ENCODE results near the gene TMPRSS3. TPM values are rescaled to one million over a fixed set of nuclear protein-coding genes. Genes with fewer than 3 reads are reported as not detected.

The TMPRSS3 gene
- total RNA-seq, 2 donors from 2014 or later: 12.5 to 12.7 TPM

DNA sequence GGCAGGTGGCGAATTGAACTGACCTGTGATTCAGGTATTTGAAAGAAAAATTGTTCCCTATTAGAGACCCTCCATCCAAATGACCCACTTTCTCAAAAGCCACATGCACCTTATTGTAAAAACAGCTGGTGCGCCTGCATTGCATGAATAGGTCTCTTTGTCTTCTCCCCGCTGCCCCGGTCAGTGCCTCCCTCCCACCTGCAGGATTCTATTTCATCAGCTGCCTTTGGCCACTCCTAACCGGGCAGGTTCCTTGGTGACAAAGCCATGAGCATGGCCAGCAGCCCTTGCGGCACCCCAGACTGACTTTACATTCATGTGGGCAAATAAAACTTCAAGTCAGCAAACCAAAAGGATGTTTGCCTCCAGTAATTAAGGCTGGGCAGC is 6.4 kb downstream of the TMPRSS3 start:
- DNase-seq (peak; percentile 54 to 81 (median 72)), ATAC-seq (peak; percentile 84)
- intact Hi-C loops (cut with DNase I): no loop called here
- 33 to 53% methylated on average over 6 of the region's 6 CpGs for WGBS, 2 donors
- TF ChIP-seq POLR2A (IDR thresholded peaks at IDR 0.05): no peak
- TF ChIP-seq, protein P1, sequence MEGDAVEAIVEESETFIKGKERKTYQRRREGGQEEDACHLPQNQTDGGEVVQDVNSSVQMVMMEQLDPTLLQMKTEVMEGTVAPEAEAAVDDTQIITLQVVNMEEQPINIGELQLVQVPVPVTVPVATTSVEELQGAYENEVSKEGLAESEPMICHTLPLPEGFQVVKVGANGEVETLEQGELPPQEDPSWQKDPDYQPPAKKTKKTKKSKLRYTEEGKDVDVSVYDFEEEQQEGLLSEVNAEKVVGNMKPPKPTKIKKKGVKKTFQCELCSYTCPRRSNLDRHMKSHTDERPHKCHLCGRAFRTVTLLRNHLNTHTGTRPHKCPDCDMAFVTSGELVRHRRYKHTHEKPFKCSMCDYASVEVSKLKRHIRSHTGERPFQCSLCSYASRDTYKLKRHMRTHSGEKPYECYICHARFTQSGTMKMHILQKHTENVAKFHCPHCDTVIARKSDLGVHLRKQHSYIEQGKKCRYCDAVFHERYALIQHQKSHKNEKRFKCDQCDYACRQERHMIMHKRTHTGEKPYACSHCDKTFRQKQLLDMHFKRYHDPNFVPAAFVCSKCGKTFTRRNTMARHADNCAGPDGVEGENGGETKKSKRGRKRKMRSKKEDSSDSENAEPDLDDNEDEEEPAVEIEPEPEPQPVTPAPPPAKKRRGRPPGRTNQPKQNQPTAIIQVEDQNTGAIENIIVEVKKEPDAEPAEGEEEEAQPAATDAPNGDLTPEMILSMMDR (IDR thresholded peaks at IDR 0.05): peak in 3 of 7 experiments; percentile 11 to 18 (median 12)
- H3K4me3 ChIP-seq: no peak overlapping the region
- H3K36me3 ChIP-seq (replicated peaks in 1 of 2; ENCODE audit: insufficient read depth in 1 of 2, low read depth in 2 of 2): no peaks in the 10 kb centered on the region
- no peaks in the 10 kb centered on the region for H3K27me3 ChIP-seq
- peaks cover 15% of the 10 kb centered on the region for H3K4me1 ChIP-seq
- H3K9me3 ChIP-seq: no peaks in the 10 kb centered on the region
- peak overlapping the region; percentile 80 to 89 (median 86) for H3K27ac ChIP-seq

DNA sequence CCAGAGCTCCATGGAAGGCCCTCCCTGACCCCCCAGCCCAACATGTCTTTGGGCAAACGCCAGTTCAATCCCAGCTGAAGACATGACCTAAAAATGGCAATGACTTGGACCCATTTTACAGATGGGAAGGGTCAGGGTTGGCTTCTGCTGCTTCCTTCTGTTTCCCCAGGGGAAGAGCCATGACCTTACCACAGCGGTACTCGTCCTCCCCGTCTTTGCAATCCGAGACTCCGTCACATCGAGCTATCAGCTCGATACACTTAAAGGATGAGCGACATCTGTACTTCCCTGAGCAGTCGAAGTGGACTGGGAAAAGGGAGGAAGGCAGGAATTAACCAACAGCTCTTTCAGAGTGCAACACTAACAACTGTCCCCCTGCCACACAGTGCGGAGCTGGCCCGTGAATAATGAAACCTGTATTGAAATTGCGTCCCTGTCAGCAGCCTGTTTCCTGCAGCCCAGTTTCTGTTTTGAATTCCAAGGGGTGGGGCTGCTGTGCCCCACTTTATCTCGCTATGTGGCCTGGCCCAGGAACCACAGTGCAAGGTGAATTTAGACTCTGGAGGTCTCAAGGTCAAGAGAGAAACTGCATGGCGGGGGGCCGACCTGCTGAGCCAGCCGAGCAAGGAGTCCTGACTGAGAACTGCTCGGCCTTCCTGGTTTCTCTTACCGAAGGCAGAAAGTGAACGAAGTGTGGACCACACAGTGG is 7.0 kb downstream of the TMPRSS3 start:
- Histone ChIP-seq H3K9me3 (no peaks in the 10 kb centered on the region), H3K36me3 (replicated peaks in 1 of 2; ENCODE audit: insufficient read depth in 1 of 2, low read depth in 2 of 2) (no peaks in the 10 kb centered on the region), H3K4me1 (peaks cover 15% of the 10 kb centered on the region), H3K4me3 (no peak overlapping the region), H3K27ac (peak overlapping the region; percentile 80 to 89 (median 86)), H3K27me3 (no peaks in the 10 kb centered on the region)
- DNase-seq (peak; percentile 59 to 77 (median 74)), ATAC-seq (peak; percentile 85)
- 41 to 57% methylated on average over 15 to 20 of the region's 20 CpGs for WGBS, 2 donors
- intact Hi-C loops (cut with DNase I): no loop called here
- TF ChIP-seq POLR2A (IDR thresholded peaks at IDR 0.05): peak; percentile 24 to 78 (median 65)
- TF ChIP-seq, protein P1 (IDR thresholded peaks at IDR 0.05): no peak

DNA sequence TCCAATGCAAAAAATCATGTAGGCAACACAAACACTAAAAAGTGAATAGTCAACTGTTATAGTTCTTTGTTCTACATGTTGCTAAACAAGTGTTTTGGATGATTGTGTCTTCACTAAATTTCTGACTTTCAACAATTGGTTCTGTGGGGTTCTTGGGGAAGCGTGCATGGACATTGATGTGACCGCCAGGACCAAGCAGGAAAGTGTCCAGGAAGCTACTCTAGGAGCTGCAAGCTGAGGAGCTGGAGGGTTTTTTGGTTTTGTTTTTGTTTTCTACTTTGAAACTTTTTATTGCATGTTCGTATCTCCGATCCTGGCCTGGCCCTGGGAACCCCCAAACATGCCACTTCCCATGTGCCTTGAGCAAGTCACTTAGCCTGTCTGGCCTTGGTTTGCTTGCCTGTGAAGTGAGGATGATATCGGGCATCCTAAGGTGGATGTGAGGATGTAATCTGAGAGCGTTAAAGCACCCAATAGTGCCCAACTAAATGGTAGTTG is 8.0 kb downstream of the TMPRSS3 start:
- WGBS, 2 donors: 89 to 90% methylated on average over 6 of the region's 6 CpGs
- H3K4me3 ChIP-seq: no peak overlapping the region
- DNase-seq (no peak), ATAC-seq (no peak)
- peaks cover 15% of the 10 kb centered on the region for H3K4me1 ChIP-seq
- intact Hi-C loops (cut with DNase I): no loop called here
- no peak for TF ChIP-seq POLR2A (IDR thresholded peaks at IDR 0.05)
- TF ChIP-seq, protein P1 (IDR thresholded peaks at IDR 0.05): no peak
- no peaks in the 10 kb centered on the region for H3K27me3 ChIP-seq
- H3K36me3 ChIP-seq (replicated peaks in 1 of 2; ENCODE audit: insufficient read depth in 1 of 2, low read depth in 2 of 2): no peaks in the 10 kb centered on the region
- no peaks in the 10 kb centered on the region for H3K9me3 ChIP-seq
- peak overlapping the region; percentile 80 to 89 (median 86) for H3K27ac ChIP-seq

DNA sequence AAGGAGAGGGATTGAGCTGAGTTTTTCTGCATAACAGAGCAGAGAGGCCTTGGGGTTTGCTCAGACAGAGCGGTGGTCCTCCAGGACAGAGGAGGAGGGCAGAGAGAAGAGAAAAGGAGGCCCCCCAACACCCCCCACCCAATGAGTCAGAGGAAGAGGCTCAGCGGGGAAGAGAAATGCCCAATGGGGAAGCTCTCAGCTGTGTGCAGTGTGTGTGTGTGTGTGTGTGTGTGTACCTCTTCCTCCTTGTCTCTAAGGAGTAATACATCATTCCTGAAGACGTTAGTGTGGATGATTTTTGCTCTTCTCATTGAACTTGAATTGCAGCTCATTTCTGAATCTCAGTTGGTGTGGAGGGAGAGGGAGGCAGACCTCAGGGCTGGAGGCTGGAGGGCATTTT is 8.7 kb downstream of the TMPRSS3 start:
- Histone ChIP-seq H3K4me3 (no peak overlapping the region), H3K27me3 (no peaks in the 10 kb centered on the region), H3K36me3 (replicated peaks in 1 of 2; ENCODE audit: insufficient read depth in 1 of 2, low read depth in 2 of 2) (no peaks in the 10 kb centered on the region), H3K4me1 (peaks cover 15% of the 10 kb centered on the region), H3K27ac (no peak overlapping the region), H3K9me3 (no peaks in the 10 kb centered on the region)
- intact Hi-C loops (cut with DNase I): no loop called here
- no peak for ATAC-seq
- WGBS, 2 donors: 63 to 72% methylated on average over 3 of the region's 3 CpGs
- TF ChIP-seq, protein P1 (IDR thresholded peaks at IDR 0.05): no peak
- TF ChIP-seq POLR2A (IDR thresholded peaks at IDR 0.05): no peak
- DNase-seq: no peak
